Kidney (tissue), 14 donors: ENCODE measurements around the gene HGFAC. TPM values are rescaled to one million over a fixed set of nuclear protein-coding genes. Genes with fewer than 3 reads are reported as not detected.
A peak's percentile ranks its signal among the peaks of the same experiment; 100 is the strongest.

Experiments used
- DNase-seq, 5 donors: peaks; one replicate each; pipeline ENCODE4 v3.0.0-alpha.2; 2013 to 2020
- FAIRE-seq: peaks from 2 replicates; lab custom pipeline; 2012; peaks lifted over from hg19 to GRCh38; lab: Jason Lieb, UNC
- H3K27ac ChIP-seq, 2 donors: one replicate each; pipeline ENCODE4 v1.7.0; 2013; ENCODE audit warnings: low read depth in 2 of 2, low read length in 2 of 2, inconsistent platforms in 1 of 2
- H3K27me3 ChIP-seq: one replicate; pipeline ENCODE4 v1.7.1; 2013; ENCODE audit warnings: low read length, inconsistent platforms; ENCODE audit not compliant: control insufficient read depth, insufficient read depth
- H3K36me3 ChIP-seq, 3 donors: one replicate each; pipeline versions ENCODE4 v1.7.0 to v1.7.1; 2013; ENCODE audit warnings: low read length in 3 of 3, control low read depth in 1 of 3, inconsistent platforms in 1 of 3; ENCODE audit not compliant: insufficient read depth in 3 of 3, control insufficient read depth in 2 of 3
- H3K4me1 ChIP-seq, 3 donors: one replicate each; pipeline versions ENCODE4 v1.7.0 to v1.7.1; 2013; ENCODE audit warnings: low read length in 3 of 3, inconsistent platforms in 1 of 3, low read depth in 1 of 3; ENCODE audit not compliant: control insufficient read depth in 2 of 3, insufficient read depth in 2 of 3
- H3K4me3 ChIP-seq, 3 donors: one replicate each; pipeline versions ENCODE4 v1.7.0 to v1.8.1; 2013; ENCODE audit warnings: low read length in 3 of 3, control low read depth in 1 of 3, inconsistent platforms in 1 of 3
- H3K9ac ChIP-seq, 3 donors: one replicate each; pipeline versions ENCODE4 v1.7.0 to v1.7.1; 2013; ENCODE audit warnings: low read length in 3 of 3, control low read depth in 1 of 3, inconsistent platforms in 1 of 3
- H3K9me3 ChIP-seq, 3 donors: one replicate each; pipeline versions ENCODE4 v1.7.0 to v1.7.1; 2013; ENCODE audit warnings: low read length in 3 of 3, control low read depth in 1 of 3, inconsistent platforms in 1 of 3; ENCODE audit not compliant: control insufficient read depth in 2 of 3, insufficient read depth in 1 of 3
- CTCF ChIP-seq: IDR thresholded peaks from 3 replicates; pipeline ENCODE4 v1.5.1; 2012; ENCODE audit warnings: mild to moderate bottlenecking, moderate library complexity, borderline replicate concordance; ENCODE audit not compliant: insufficient read depth; ENCODE audit errors: extremely low read depth
- intact Hi-C: fragments of 100-400 bp; cut with DNase I; formaldehyde crosslinking; loops from one replicate; pipeline ENCODE4 v1.11.1; 2022
- polyA plus RNA-seq: library from polyadenylated mRNA; stranded (reverse); fragments of 350-450 nt; fragmentation: Illumina TruSeq; extraction: RNeasy Lipid Tissue Mini Kit (QIAGEN cat#74804); gene quantifications from one replicate; pipeline ENCODE4 v1.2.3, GENCODE V29; 2014; ENCODE audit warnings: low read depth, low replicate concordance; ENCODE audit not compliant: insufficient read depth
- total RNA-seq: library from RNA; stranded (reverse); fragmentation: NEBNext Ultra II Directional; extraction: Animal tissue kit (Norgen Biotek cat#: 25700); gene quantifications from one replicate; pipeline ENCODE4 v1.2.1, GENCODE V29; 2021
- donor health status: control.
- donor health status: control.
- donor health status: control.
- donor health status: control.
- donor health status: control.
- donor health status: DM: yes; HTN: yes; CAD: no.
- donor health status: Normal renal cell carcinoma (clear cell type).

Gene HGFAC
- total and polyA plus RNA-seq, 2 donors from 2014 or later: 0.86 to 1.6 TPM

GRCh38 chr4:3401436-3402171 is 40.2 kb upstream of the HGFAC start:
- DNase-seq (peak in 2 of 5 donors; percentile 23 to 56), FAIRE-seq (no peak)
- H3K36me3 ChIP-seq: no peaks in the 10 kb centered on the region
- H3K27me3 ChIP-seq: no peaks in the 10 kb centered on the region
- H3K4me3 ChIP-seq: no peak overlapping the region
- H3K9me3 ChIP-seq: no peaks in the 10 kb centered on the region
- H3K27ac ChIP-seq: no peak overlapping the region
- H3K9ac ChIP-seq: no peak overlapping the region
- no peak for TF ChIP-seq CTCF
- peaks cover 0 to 5% (median 0%) of the 10 kb centered on the region in 3 donors for H3K4me1 ChIP-seq
- intact Hi-C loops: no loop called here

DNA sequence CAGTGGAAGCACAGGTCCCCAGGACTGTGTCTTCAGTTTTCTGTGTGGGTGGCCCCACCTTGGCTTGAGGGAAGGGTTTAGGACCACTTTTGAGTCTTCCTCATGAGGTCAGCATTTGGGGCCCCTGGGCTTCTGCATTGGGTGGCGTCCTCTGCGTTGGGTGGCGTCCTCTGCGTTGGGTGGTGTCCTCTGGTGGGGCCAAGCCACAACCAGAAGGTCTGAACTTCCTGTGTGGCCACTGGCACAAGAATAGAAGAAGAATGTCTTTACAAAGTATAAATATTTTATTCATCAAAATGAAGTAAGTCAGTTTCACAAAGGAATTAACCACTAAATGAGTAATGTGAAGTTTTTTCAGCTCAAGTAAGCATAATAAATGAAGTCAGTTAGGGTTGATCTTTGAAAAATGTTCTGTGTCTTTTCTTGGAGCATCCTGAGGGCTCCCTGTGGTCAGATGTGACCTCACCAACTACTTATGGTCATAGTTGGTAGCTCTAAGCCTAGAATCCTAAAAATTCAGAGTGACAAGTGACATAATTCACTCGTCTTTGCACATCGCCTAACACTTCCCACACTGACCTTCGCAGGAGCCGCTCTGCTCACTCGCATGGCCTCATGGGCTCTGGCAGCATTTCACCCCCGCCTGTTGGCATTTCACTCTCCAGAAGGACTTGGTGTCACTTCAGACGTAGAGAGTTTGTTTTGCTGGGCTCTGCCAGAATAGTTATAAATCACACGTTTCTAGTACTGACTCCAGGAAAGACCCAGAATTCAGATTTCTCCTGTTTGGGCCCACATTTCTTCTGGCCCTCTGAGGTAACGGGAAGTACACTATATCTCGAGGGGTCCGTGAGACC is 39.0 kb upstream of the HGFAC start:
- peak in 1 of 5 donors; percentile 16 for DNase-seq
- FAIRE-seq: no peak
- Histone ChIP-seq H3K27ac (no peak overlapping the region), H3K9ac (no peak overlapping the region), H3K4me3 (no peak overlapping the region), H3K4me1 (peaks cover 0 to 5% (median 0%) of the 10 kb centered on the region in 3 donors), H3K36me3 (no peaks in the 10 kb centered on the region), H3K9me3 (no peaks in the 10 kb centered on the region), H3K27me3 (no peaks in the 10 kb centered on the region)
- TF ChIP-seq CTCF: no peak
- intact Hi-C loops: no loop called here

- Histone ChIP-seq H3K4me1 (peaks cover 0 to 5% (median 0%) of the 10 kb centered on the region in 3 donors), H3K27me3 (no peaks in the 10 kb centered on the region), H3K36me3 (no peaks in the 10 kb centered on the region), H3K9ac (no peak overlapping the region), H3K27ac (no peak overlapping the region), H3K4me3 (no peak overlapping the region), H3K9me3 (no peaks in the 10 kb centered on the region)
- intact Hi-C loops: no loop called here
- DNase-seq (peak in 1 of 5 donors; percentile 23), FAIRE-seq (no peak)
- TF ChIP-seq CTCF: no peak
Observed at GRCh38 chr4:3403348-3403906, 38.3 kb upstream of the HGFAC start.
